Lung (tissue), 12 donors: ENCODE measurements around the gene TM4SF4. TPM values are rescaled to one million over a fixed set of nuclear protein-coding genes. Genes with fewer than 3 reads are reported as not detected.

ENCODE experiments used
- ATAC-seq: fragments of 200-7000 bp; cut with Tn5 transposase; one replicate; pipeline ENCODE4 v1.9.1; 2020; ENCODE audit warnings: moderate number of reproducible peaks; ENCODE audit not compliant: insufficient read depth, low FRiP score
- DNase-seq, 3 donors: peaks; one replicate each; pipeline ENCODE4 v3.0.0-alpha.2; 2013 to 2017
- H3K27ac ChIP-seq, 2 donors: one replicate each; pipeline ENCODE4 v1.5.1; 2013; ENCODE audit warnings: mild to moderate bottlenecking in 2 of 2, moderate library complexity in 2 of 2, control low read depth in 1 of 2, inconsistent platforms in 1 of 2, low read depth in 1 of 2, low read length in 1 of 2
- H3K27me3 ChIP-seq, 3 donors: one replicate each; pipeline ENCODE4 v1.5.1; 2013; ENCODE audit warnings: low read length in 2 of 3; ENCODE audit not compliant: control insufficient read depth in 3 of 3, insufficient read depth in 3 of 3
- H3K36me3 ChIP-seq, 4 donors: one replicate each; pipeline ENCODE4 v1.5.1; 2013; ENCODE audit warnings: low read length in 4 of 4, mild to moderate bottlenecking in 1 of 4, moderate library complexity in 1 of 4; ENCODE audit not compliant: control insufficient read depth in 4 of 4, insufficient read depth in 4 of 4
- H3K4me1 ChIP-seq, 5 donors: one replicate each; pipeline ENCODE4 v1.5.1; 2013; ENCODE audit warnings: low read length in 5 of 5, mild to moderate bottlenecking in 2 of 5, moderate library complexity in 1 of 5; ENCODE audit not compliant: control insufficient read depth in 5 of 5, insufficient read depth in 5 of 5
- H3K4me3 ChIP-seq: one replicate; pipeline ENCODE4 v1.5.1; 2013; ENCODE audit warnings: mild to moderate bottlenecking, control low read depth, moderate library complexity
- H3K9ac ChIP-seq, 2 donors: one replicate each; pipeline ENCODE4 v1.5.1; 2013; ENCODE audit warnings: low read length in 2 of 2, control low read depth in 1 of 2; ENCODE audit not compliant: insufficient read depth in 1 of 2
- H3K9me3 ChIP-seq, 4 donors: one replicate each; pipeline ENCODE4 v1.5.1; 2013; ENCODE audit warnings: low read length in 3 of 4, mild to moderate bottlenecking in 1 of 4, moderate library complexity in 1 of 4; ENCODE audit not compliant: control insufficient read depth in 4 of 4, insufficient read depth in 3 of 4
- WGBS, 2 donors: extraction: QIAGEN DNeasy Blood & Tissue Kit; methylation state at CpG; one replicate each; pipeline ENCODE4 v1.1.7; 2013; 5-methylcytosine and 5-hydroxymethylcytosine counted together
- polyA plus RNA-seq, 2 donors: library from polyadenylated mRNA; stranded (reverse); fragments of 200-250 nt; gene quantifications; one replicate each; pipeline ENCODE4 v1.2.1, GENCODE V29; 2013
- total RNA-seq, 2 donors: library from RNA; depleted of rRNA in 1 of 2; stranded (reverse); fragments of >200 nt in 1 of 2; gene quantifications; one replicate each; pipeline ENCODE4 v1.2.1, GENCODE V29; 2014 to 2021
- TF ChIP-seq, protein P1 (sequence below): IDR thresholded peaks from 2 replicates; pipeline ENCODE4 v1.5.1; 2012; ENCODE audit warnings: mild to moderate bottlenecking; ENCODE audit errors: control extremely low read depth, extremely low read depth
- donor health status: control.
- donor health status: control.
- donor health status: Bipolar disorder and iron deficiency.
- donor health status: healthy.
- donor health status: DM: yes; HTN: yes; CAD: no.

Gene TM4SF4
- total and polyA plus RNA-seq, 4 donors, result 0.22 to 4.4 (median 2.0) TPM

DNA sequence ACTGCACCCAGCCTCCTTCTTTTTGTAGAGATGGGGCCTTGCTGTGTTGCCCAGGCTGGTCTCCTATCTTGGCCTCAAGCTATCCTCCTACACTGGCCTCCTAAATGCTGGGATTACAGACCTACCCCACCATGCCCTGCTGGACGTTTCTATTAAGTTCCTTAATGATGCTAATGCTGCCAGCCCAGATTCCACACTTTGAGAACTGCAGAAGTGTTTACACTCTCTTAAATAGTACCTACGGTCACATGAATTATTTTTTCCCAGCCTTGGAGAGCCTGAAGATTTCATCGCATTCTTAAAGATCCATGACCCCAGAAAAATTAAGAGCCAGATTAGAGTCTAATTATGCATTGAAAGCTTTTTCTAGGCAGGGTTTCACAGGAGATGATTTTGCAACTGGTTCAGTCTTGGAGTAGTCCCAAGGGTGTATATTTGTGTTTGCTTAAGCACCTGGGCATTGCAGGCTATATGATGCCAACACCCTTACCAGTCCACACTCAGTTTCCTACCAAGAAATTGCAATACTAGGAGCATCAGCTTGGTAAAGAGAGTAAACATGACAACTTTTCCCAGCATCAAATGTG, 36.6 kb downstream of the TM4SF4 start:
- no peak overlapping the region for H3K27ac ChIP-seq
- H3K4me3 ChIP-seq, result no peak overlapping the region
- peaks cover 0 to 8% (median 5%) of the 10 kb centered on the region in 5 donors for H3K4me1 ChIP-seq
- ATAC-seq (no peak), DNase-seq (peak in 1 of 3 donors; percentile 36)
- TF ChIP-seq, protein P1, sequence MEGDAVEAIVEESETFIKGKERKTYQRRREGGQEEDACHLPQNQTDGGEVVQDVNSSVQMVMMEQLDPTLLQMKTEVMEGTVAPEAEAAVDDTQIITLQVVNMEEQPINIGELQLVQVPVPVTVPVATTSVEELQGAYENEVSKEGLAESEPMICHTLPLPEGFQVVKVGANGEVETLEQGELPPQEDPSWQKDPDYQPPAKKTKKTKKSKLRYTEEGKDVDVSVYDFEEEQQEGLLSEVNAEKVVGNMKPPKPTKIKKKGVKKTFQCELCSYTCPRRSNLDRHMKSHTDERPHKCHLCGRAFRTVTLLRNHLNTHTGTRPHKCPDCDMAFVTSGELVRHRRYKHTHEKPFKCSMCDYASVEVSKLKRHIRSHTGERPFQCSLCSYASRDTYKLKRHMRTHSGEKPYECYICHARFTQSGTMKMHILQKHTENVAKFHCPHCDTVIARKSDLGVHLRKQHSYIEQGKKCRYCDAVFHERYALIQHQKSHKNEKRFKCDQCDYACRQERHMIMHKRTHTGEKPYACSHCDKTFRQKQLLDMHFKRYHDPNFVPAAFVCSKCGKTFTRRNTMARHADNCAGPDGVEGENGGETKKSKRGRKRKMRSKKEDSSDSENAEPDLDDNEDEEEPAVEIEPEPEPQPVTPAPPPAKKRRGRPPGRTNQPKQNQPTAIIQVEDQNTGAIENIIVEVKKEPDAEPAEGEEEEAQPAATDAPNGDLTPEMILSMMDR, result no peak
- 60 to 85% methylated on average over 3 of the region's 3 CpGs for WGBS, 2 donors
- peaks cover 0 to 2% (median 0%) of the 10 kb centered on the region in 4 donors for H3K36me3 ChIP-seq
- H3K9me3 ChIP-seq, result no peaks in the 10 kb centered on the region
- no peaks in the 10 kb centered on the region for H3K27me3 ChIP-seq
- no peak overlapping the region for H3K9ac ChIP-seq

DNA sequence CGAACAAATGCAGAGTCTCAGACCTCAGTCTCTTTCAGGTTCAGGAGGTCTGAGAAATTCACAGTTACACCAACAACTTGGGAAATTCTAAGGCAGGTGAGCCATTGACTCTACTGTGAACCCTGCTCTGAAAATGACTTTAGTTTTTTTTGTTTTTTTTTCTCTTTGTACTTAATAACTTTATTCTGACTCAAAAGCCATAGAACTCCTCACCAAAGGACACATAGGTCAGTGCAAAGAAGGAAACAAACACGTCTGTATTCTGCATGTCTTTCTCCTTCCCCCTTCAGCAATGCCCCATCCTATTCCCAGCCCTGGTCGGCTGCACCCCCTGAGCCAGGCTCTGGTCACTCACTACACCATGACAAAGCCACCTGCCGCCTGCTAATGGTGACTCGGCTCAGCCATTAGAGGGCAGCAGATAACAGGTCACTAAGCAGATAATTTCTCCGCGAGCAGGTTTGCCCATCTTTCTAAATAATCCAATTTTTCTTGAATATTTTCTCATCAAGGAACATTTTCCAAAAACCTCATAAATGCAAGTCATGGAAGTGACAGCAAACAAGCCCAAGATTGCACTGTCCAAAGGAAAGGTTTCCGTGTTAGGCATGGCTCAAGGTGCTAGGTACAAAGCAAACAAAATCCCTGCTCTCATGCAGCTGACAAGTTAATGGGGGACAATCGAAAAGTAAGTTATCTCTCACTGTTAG, 37.7 kb downstream of the TM4SF4 start:
- WGBS, 2 donors, result 14 to 17% methylated on average over 9 of the region's 9 CpGs
- no peak overlapping the region for H3K9ac ChIP-seq

DNA sequence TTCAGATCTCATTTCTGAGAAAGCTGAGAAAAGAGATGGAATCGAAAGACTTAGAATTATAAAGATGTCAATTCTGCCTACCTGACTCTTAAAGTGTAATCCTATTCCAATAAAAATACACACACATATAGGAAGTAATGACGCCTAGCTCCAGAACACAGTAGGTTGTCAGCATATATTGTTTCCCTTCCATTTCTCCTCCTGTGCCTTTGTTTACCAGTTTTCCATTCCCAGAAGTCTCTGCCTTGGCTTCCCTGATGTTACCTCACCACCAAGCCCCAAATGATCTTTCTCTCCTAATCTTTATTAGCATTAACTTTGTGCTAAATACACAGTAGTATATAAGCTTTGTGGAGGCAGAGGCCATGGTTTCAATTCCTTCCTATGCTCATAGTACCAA, 40.0 kb downstream of the TM4SF4 start:
- no peaks in the 10 kb centered on the region for H3K27me3 ChIP-seq
- H3K36me3 ChIP-seq, result peaks cover 0 to 6% (median 4%) of the 10 kb centered on the region in 4 donors
- H3K4me3 ChIP-seq, result no peak overlapping the region
- TF ChIP-seq, protein P1, result no peak
- DNase-seq (no peak), ATAC-seq (no peak)
- 90 to 95% methylated on average over 2 of the region's 2 CpGs for WGBS, 2 donors
- H3K4me1 ChIP-seq, result no peaks in the 10 kb centered on the region
- H3K27ac ChIP-seq, result no peak overlapping the region
- H3K9ac ChIP-seq, result no peak overlapping the region
- H3K9me3 ChIP-seq, result no peaks in the 10 kb centered on the region

More for the DNA sequence above, 37.7 kb downstream of the TM4SF4 start:
- DNase-seq (peak; percentile 70 to 77 (median 72)), ATAC-seq (no peak)
- H3K9me3 ChIP-seq, result no peaks in the 10 kb centered on the region
- peaks cover 0 to 3% (median 1%) of the 10 kb centered on the region in 4 donors for H3K36me3 ChIP-seq
- H3K4me1 ChIP-seq, result peaks cover 0 to 5% (median 0%) of the 10 kb centered on the region in 5 donors
- no peak overlapping the region for H3K4me3 ChIP-seq
- TF ChIP-seq, protein P1, result peak; percentile 81
- H3K27me3 ChIP-seq, result no peaks in the 10 kb centered on the region
- H3K27ac ChIP-seq, result no peak overlapping the region
